Heart left ventricle (tissue), 16 donors: ENCODE results near the gene AP2A1. TPM values are rescaled to one million over a fixed set of nuclear protein-coding genes. Genes with fewer than 3 reads are reported as not detected.

Experiments used
- ATAC-seq, 4 donors: fragments of 200-7000 bp; cut with Tn5 transposase; one replicate each; pipeline ENCODE4 v1.9.1; 2020 to 2022; ENCODE audit warnings: moderate library complexity in 4 of 4, mild to moderate bottlenecking in 3 of 4, moderate number of reproducible peaks in 1 of 4
- DNase-seq, 5 donors: peaks; one replicate each; pipeline ENCODE4 v3.0.0-alpha.2; 2020
- H3K27ac ChIP-seq, 12 donors: fragments of 200-600 bp; sonication (generic) in 4 of 12; one replicate each; pipeline versions ENCODE4 v1.5.0 to v1.8.0; 2016 to 2022; ENCODE audit warnings: mild to moderate bottlenecking in 2 of 12
- H3K27me3 ChIP-seq, 9 donors: fragments of 200-600 bp; sonication (generic) in 2 of 9; one replicate each; pipeline versions ENCODE4 v1.5.1 to v1.8.0; 2016 to 2022; ENCODE audit warnings: mild to moderate bottlenecking in 3 of 9
- H3K36me3 ChIP-seq, 9 donors: fragments of 200-600 bp; sonication (generic) in 2 of 9; one replicate each; pipeline versions ENCODE4 v1.5.0 to v1.8.0; 2018 to 2022; ENCODE audit warnings: mild to moderate bottlenecking in 2 of 9
- H3K4me1 ChIP-seq, 12 donors: fragments of 200-600 bp; sonication (generic) in 4 of 12; one replicate each; pipeline versions ENCODE4 v1.5.0 to v1.8.0; 2016 to 2022; ENCODE audit warnings: mild to moderate bottlenecking in 3 of 12
- H3K4me3 ChIP-seq, 12 donors: fragments of 200-600 bp; sonication (generic) in 4 of 12; one replicate each; pipeline versions ENCODE4 v1.5.0 to v1.8.0; 2017 to 2022; ENCODE audit warnings: mild to moderate bottlenecking in 9 of 12, moderate library complexity in 4 of 12
- H3K9me3 ChIP-seq, 12 donors: fragments of 200-600 bp; sonication (generic) in 4 of 12; one replicate each; pipeline versions ENCODE4 v1.5.0 to v1.8.0; 2016 to 2022; ENCODE audit warnings: mild to moderate bottlenecking in 1 of 12
- POLR2A ChIP-seq, 2 donors: fragments of 450-650 bp; IDR thresholded peaks; one replicate each; pipeline ENCODE4 v1.6.1; 2017; ENCODE audit warnings: antibody characterized with exemption in 2 of 2, mild to moderate bottlenecking in 2 of 2, moderate library complexity in 2 of 2
- WGBS, 4 donors: extraction: QIAGEN DNeasy Blood & Tissue Kit in 2 of 4; methylation state at CpG; one replicate each; pipeline versions ENCODE4 v1.1.5 to v1.1.7; 2013 to 2018; 5-methylcytosine and 5-hydroxymethylcytosine counted together
- intact Hi-C, 10 donors: fragments of 100-400 bp; cut with DNase I; formaldehyde crosslinking; loops; one replicate each; pipeline versions ENCODE4 v1.11.1 to v1.14.2; 2022
- polyA plus RNA-seq, 2 donors: library from polyadenylated mRNA; stranded (reverse); fragments of 200-250 nt; gene quantifications; one replicate each; pipeline ENCODE4 v1.2.3, GENCODE V29; 2013
- total RNA-seq, 9 donors: library from RNA; depleted of rRNA in 2 of 9; stranded (reverse); fragments of >200 nt in 2 of 9; fragmentation: NEBNext Ultra II Directional in 3 of 9; extraction: Animal tissue kit (Norgen Biotek cat#: 25700) in 3 of 9; gene quantifications; one replicate each; pipeline versions ENCODE4 v1.1.0 to v1.2.4, GENCODE V29; 2016 to 2023
- TF ChIP-seq, protein P1 (sequence below), 12 donors: fragments of 200-600 bp; sonication (generic) in 4 of 12; IDR thresholded peaks; one replicate each; pipeline versions ENCODE4 v1.5.0 to v1.8.0; 2018 to 2022; ENCODE audit warnings: antibody characterized with exemption in 12 of 12, mild to moderate bottlenecking in 5 of 12
- donor health status: ischemic (EF 13 %, LVEDD 7.1; RV severe dilation, severe dysfunction).
- donor health status: healthy with polysubstance abuse.
- donor health status: DM: no; HTN: yes; CAD: no.
- donor health status: DM: no; HTN: no; CAD: no.
- donor health status: ischemic (EF 25% LVEDD 6.9; RV normal size, moderate dysfunction).
- donor health status: ischemic (EF 25% LVEDD 5.7; RV mildly dilated, moderate dysfunction).
- donor health status: healthy.
- donor health status: DM: yes; HTN: yes; CAD: no.
- donor health status: ischemic (EF 35%, LVEDD 5.7; RV mildly dilated, moderate dysfunction).
- donor health status: nonischemic (EF 11% LVEDD 7.7; RV severe dilation, severe dysfunction).
- donor health status: DM: yes; HTN: yes; CAD: no.
- donor health status: PGD.
- donor health status: ischemic (EF 29% LVEDD 5.4; RV normal size, mild dysfunction).
- donor health status: nonischemic (EF 23%, LVEDD 6.1; RV moderate dilation, normal function).

The AP2A1 gene
- total and polyA plus RNA-seq, 11 donors, result 33.4 to 152 (median 70.5) TPM

DNA sequence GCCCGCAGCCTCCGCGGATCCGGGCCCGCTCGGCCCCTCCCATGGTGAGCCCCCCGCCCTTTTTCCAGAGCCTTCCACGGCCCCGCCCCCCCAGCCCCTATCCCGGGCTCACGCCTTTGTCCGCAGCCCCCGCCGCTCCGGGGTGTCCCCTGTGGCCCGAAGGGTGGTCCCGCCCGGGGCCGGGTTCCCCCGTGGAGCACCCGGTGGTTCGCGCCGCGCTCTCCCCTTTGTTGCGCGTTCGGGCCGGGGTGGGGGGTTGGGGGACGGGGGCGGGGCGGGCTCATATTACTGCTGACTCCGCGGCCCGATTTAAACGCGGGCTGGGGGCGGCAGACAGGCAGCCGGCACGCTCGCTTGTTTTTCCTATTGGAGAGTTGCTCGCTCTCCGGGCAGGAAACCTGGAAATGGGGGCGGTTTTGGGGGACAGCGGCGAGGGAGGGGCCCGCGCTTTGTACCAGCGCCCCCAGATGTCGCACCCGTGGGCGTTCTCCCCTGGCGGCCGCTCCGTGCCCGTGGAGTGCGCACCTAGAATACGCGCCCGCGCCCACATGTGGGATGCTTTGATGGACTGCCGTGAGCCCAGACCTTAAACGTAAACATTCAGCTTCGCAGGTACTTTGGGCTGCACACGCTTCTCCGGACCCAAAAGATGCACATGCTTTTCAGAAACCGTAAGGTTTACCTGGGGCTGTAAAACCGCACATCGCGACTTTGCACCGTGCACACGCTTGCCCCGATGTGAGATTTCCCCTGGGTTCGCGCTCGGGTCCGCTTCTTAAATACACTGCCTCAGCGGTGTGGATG lies 84.9 kb downstream of the AP2A1 start:
- peaks cover 0 to 9% (median 0%) of the 10 kb centered on the region in 12 donors for H3K9me3 ChIP-seq
- H3K4me3 ChIP-seq, result peak overlapping the region; percentile 60 to 99 (median 76)
- H3K36me3 ChIP-seq, result peaks cover 0 to 25% (median 20%) of the 10 kb centered on the region in 9 donors
- ATAC-seq (no peak), DNase-seq (peak in 1 of 5 donors; percentile 58)
- H3K4me1 ChIP-seq, result peaks cover 3 to 42% (median 25%) of the 10 kb centered on the region in 12 donors
- intact Hi-C loops, result loop anchor here in 6 of 10 donors (2.0 to 5.0 kb wide), 4 partner anchors 15 to 39 kb away; partner anchors contain the start of genes MED25 (in 4 of the 6), FUZ (in 1 of the 6) and PNKP (in 1 of the 6)
- H3K27ac ChIP-seq, result peak overlapping the region; percentile 93 to 100 (median 99)
- TF ChIP-seq, protein P1, sequence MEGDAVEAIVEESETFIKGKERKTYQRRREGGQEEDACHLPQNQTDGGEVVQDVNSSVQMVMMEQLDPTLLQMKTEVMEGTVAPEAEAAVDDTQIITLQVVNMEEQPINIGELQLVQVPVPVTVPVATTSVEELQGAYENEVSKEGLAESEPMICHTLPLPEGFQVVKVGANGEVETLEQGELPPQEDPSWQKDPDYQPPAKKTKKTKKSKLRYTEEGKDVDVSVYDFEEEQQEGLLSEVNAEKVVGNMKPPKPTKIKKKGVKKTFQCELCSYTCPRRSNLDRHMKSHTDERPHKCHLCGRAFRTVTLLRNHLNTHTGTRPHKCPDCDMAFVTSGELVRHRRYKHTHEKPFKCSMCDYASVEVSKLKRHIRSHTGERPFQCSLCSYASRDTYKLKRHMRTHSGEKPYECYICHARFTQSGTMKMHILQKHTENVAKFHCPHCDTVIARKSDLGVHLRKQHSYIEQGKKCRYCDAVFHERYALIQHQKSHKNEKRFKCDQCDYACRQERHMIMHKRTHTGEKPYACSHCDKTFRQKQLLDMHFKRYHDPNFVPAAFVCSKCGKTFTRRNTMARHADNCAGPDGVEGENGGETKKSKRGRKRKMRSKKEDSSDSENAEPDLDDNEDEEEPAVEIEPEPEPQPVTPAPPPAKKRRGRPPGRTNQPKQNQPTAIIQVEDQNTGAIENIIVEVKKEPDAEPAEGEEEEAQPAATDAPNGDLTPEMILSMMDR (IDR thresholded peaks at IDR 0.05), result peak in 1 of 12 donors; percentile 6
- no peak for TF ChIP-seq POLR2A (IDR thresholded peaks at IDR 0.05)
- WGBS, 4 donors, result 2 to 10% (median 5%) methylated on average over 17 to 78 of the region's 78 CpGs
- no peaks in the 10 kb centered on the region for H3K27me3 ChIP-seq

DNA sequence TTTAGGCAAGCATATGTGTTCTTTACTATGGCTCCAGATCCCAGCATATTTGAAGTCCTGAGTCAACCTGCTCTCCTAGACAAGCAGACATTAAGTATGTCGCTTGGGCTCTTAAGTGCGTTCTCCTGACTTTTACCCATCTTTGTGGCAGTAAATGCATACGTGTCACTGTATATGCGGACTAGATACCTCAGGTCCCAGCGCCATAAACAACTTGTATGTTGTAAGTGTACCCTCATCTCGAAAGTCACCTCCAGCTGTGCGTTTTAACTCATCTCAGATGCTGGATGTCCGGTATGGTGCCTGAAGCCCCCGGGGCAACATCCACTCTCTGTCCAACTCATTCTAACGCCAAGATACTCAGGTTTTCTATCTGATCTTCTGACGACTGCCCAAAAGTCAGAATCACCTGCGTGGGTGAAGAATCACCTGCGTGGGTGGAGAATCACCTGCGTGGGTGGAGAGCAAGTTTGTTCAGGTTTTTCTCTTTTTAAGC lies 85.9 kb downstream of the AP2A1 start:
- peak overlapping the region in 1 of 12 donors; percentile 100 for H3K27ac ChIP-seq

DNA sequence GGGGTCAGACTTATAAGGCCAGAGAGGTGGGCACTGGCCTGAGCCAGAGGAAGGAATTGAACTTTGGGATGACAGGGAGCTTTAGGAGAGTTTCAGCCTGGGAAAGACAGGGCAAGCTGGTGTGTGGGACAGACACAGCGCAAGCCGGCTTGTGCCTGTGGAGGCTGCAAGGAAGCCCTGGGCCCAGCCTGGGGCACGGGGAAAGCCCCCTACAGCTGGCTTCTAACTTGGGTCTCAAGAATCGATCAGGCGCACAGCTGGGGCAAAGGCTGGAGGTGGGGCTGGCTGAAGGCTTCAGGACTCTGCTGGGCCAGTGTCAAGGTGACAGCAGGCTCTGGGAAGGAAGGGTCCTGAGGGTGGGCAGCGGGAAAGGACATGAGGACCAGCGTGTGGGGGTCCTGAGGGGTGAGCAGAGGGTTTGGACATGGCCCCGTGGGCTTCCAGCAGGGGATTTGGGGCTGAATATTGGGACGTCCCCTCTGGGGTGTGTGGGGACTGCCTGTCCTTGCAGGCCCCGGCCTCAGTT lies 87.1 kb downstream of the AP2A1 start:
- intact Hi-C loops, result loop anchor here in 4 of 10 donors (5.0 kb wide), 2 partner anchors 37 to 42 kb away; partner anchors contain the start of genes MED25 (in 3 of the 4) and FUZ (in 1 of the 4)
- H3K4me1 ChIP-seq, result peaks cover 3 to 32% (median 25%) of the 10 kb centered on the region in 12 donors
- H3K27me3 ChIP-seq, result no peaks in the 10 kb centered on the region
- no peak for TF ChIP-seq POLR2A (IDR thresholded peaks at IDR 0.05)
- TF ChIP-seq, protein P1 (IDR thresholded peaks at IDR 0.05), result no peak
- peak overlapping the region in 1 of 12 donors; percentile 36 for H3K27ac ChIP-seq
- WGBS, 4 donors, result 79 to 89% (median 86%) methylated on average over 8 to 10 of the region's 10 CpGs
- no peak for DNase-seq
- no peak overlapping the region for H3K4me3 ChIP-seq
- peaks cover 0 to 7% (median 0%) of the 10 kb centered on the region in 12 donors for H3K9me3 ChIP-seq
- ATAC-seq, result no peak
- peaks cover 0 to 48% (median 43%) of the 10 kb centered on the region in 9 donors for H3K36me3 ChIP-seq

More for the DNA sequence above, 85.9 kb downstream of the AP2A1 start:
- ATAC-seq, result no peak
- TF ChIP-seq POLR2A (IDR thresholded peaks at IDR 0.05), result no peak
- TF ChIP-seq, protein P1 (IDR thresholded peaks at IDR 0.05), result no peak
- Histone ChIP-seq H3K36me3 (peaks cover 0 to 35% (median 31%) of the 10 kb centered on the region in 9 donors), H3K9me3 (peaks cover 0 to 9% (median 0%) of the 10 kb centered on the region in 12 donors), H3K27me3 (no peaks in the 10 kb centered on the region), H3K4me1 (peaks cover 3 to 42% (median 25%) of the 10 kb centered on the region in 12 donors), H3K4me3 (peak overlapping the region in 9 of 12 donors; percentile 60 to 99 (median 80))
- intact Hi-C loops, result loop anchor here in 4 of 10 donors (5.0 kb wide), 2 partner anchors 35 to 40 kb away; partner anchors contain the start of genes MED25 (in 3 of the 4) and FUZ (in 1 of the 4)
- no peak for DNase-seq
- 75 to 80% (median 76%) methylated on average over 14 of the region's 14 CpGs for WGBS, 4 donors
